H4 (cell line): ENCODE results near the gene DPYSL5. TPM values are rescaled to one million over a fixed set of nuclear protein-coding genes. Genes with fewer than 3 reads are reported as not detected.
A peak's percentile ranks its signal among the peaks of the same experiment; 100 is the strongest.

Experiments
- DNase-seq: peaks from one replicate; pipeline ENCODE4 v3.0.0-alpha.2; 2015; ENCODE audit warnings: low spot score
- total RNA-seq: library from RNA; depleted of rRNA; stranded (reverse); fragments of >200 nt; shearing (Covaris generic); gene quantifications from 2 replicates; pipeline ENCODE4 v1.2.3, GENCODE V29; 2014

DPYSL5 gene
- total RNA-seq, 1 experiment from 2014 or later: 5.0 TPM

- no peak for DNase-seq
These were observed 85.0 kb downstream of the DPYSL5 start for GRCh38 chr2:26932974-26933373.

GRCh38 chr2:26933431-26934334, 85.8 kb downstream of the DPYSL5 start:
- no peak for DNase-seq

- no peak for DNase-seq
These were observed 86.4 kb downstream of the DPYSL5 start for GRCh38 chr2:26934335-26934724.

DNA sequence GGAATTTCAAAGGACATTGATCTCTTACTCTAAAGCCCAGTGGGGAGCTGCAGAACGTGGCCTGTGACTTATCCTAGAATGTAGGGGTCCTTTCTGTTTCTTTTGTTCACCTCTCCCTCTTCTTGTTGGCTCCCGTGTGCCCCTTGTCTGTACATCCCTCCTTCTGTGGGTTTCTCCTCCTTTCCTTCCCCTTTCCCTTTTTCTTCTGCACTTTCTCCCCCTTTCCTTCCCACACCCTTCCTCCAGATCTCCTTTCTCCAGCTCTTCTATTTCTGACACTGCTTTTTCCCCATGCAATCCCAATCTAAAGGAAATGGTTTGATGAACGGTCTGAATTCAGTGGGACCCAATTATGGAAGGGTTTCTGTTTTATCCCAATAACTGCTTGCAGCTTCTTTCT, 87.1 kb downstream of the DPYSL5 start:
- no peak for DNase-seq

DNA sequence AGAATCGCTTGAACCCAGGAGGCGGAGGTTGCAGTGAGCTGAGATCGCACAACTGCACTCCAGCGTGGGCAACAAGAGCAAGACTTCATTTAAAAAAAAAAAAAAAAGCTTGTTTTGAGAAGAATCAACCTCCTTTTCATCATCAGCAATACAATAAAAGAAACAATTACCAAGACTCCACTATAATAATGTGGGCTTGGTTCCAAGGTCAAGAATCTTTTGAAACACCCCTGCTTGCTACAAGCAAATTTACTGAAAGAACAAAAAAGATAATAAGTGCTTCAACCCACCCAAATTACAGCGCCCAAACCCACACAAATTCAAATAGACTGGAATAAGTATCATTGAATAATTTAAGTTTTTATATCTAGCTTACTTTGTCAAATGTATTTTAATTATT, 88.9 kb downstream of the DPYSL5 start:
- no peak for DNase-seq

DNA sequence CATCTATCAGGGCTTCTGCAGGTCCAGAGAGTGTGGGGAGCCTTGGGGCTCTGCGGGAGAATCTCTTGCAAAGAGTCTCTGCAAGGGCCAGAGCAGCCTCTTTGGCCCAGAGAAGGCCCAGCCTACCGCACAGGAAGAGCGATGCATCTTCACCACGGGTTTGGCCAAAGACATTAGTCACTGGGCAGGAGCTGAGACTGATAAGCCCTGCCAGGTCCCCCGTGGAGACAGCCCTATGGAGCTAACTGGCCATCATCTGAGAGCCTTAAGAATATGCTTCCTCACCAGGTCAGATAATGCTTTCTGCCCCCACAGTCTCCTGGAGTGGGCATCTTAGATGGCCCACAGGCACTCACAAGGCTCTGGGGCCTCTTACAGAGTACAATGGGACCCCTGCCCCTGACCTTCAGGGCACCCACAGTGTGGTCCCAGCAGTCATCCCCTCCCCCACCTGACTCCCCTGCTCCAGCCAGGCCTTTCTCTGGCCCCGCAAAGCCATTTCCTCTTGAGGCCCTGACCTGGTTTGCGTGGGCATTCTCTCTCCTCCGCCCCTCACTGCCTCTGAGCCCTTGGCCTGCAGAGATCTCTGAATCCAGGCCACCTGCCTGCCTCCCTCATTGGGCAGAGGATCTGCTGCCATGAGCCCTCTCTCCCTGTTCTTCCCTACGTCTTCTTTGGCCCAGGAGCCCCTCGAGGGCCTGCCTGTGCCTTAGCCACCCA, 90.6 kb downstream of the DPYSL5 start:
- DNase-seq: no peak

- DNase-seq: no peak
These were observed 92.1 kb downstream of the DPYSL5 start for GRCh38 chr2:26940001-26940400.

GRCh38 chr2:26941486-26941885, 93.6 kb downstream of the DPYSL5 start:
- no peak for DNase-seq

- DNase-seq: peak; percentile 15
These were observed 94.8 kb downstream of the DPYSL5 start for GRCh38 chr2:26942543-26943295.

DNA sequence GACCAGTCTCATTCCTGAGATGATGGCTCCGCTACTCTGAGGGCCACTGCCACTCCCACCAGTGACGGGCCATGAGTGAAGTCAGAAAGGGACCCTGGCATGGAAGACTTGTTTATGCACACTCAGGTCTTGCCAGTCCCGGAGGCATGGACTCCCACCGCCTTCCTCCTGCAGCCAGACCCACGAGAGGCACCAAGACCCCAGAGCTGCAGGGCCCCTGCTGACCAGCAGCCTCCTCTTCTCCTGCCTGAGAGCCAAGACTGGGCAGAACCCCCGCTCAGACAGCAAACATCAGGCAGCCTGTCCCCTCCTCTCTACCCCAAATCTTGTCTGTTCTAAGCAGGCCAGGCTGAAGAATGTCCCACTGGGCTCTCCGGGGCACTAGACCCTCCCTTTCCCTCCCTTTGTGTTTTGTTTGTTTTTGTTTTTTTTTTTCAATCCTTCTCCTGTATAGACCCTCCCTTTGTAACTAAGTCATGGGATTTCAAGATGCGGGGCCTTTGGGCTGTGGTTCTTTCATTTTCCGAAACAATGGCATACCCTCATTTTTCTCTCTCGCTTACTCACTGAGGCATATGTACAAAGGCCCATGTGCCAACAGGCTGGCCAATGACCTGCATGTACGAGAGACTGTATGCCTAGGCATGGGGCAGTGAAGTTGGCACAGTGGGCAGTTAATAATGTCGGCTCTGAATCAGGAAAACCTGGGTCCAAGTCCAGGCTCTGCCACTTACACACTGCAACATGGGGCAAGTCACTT, 98.2 kb downstream of the DPYSL5 start:
- DNase-seq: no peak

DNA sequence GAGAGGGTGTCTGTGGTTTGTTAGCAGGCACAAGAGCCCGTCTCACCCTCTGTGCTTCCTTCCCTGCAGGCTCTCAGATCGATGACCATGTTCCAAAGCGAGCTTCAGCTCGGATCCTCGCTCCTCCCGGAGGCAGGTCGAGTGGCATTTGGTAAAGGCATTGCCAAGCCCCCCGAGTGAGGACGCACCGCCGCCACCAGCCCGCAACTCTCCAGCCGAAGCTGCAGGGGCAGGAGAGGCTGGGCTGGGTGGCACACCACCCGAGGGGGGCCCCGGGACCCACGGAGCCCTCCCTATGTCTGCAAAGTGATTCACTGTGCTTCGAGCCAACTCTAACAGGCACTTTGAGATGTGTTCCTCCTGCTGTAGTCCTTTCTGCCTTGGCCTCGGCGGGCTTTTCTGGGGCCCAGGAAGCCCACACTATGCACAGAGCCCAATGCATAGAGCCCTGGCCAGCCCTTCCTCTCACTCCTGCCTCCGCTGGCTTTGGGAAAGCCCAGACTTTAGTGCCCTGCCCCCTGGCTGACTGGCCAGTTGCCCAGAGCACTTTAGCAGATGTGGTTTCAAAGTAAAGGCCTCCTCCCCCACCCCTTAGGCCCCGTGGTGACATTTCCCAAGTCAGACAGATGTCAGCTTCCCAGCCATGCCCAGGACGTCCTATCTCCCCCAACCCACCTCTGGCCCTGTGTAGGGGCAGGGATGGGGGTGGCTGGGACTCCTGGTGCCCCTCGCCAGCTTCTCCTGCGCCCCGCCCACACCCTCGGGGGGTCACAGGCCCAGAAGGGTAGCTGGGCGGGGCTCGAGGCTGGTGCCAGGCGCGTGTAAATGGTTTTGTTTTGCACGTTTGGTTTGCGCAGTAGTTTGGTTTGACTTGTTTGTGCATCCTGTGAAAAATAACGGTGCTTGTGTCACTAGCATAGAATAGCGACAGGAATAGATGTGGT, 99.2 kb downstream of the DPYSL5 start:
- peak; percentile 63 for DNase-seq

- DNase-seq: no peak
These were observed 100.9 kb downstream of the DPYSL5 start for GRCh38 chr2:26948800-26949199.

DNA sequence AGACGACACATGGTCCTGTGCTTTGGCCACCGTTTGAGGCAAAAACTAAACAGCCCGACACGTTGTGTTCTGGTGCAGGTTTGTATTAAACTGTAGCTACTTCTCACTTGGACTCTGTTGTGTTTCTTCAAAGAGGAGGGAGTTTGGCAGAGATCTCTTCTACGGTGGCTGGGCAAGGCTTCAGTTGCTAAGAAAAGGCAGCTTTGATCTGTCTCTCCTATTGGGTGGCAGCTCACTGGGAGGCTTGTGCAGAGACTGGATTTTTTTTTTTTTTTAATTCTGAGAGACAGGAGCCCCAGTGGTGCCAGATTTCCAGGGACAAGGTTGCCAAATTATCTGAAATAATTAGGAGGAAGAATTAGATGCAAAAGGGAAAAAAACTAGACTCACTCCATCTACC, 102.3 kb downstream of the DPYSL5 start:
- DNase-seq: no peak

DNA sequence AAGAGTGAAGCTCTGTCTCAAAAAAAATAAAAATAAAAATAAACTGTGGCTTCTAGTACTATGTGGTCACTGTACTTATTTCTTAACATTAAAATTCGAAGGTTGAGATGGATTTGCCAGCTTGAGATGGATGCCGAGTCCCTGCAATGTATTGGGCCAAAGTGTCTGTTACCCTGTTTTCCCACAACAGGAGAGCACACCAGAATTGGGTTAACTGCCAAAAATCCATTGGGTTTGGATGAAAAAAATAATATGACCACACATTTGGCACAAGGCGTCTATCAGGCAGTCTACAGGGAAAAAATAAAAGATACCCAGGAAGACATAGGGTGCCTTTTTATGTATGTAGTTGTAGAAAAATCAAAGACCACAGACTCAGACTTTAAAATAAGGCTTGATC, 103.3 kb downstream of the DPYSL5 start:
- no peak for DNase-seq

DNA sequence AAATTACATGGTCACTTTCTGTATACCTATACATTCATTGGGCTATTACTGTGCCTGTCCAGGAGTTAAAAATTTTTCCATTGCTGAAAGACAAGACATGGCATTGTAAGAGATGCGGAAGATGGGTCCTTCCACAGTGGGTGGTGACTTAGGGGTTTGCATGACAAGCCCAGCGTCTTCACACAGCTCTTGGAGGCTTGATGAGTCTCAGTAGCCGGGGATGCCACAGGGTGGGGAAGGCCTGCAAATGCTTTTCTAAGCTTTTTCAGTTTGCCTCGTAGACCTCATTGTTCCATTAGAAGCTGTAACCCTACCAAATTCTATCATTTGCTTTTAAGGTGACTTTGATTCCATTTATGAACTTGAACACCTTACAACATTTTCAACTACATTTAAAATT, 104.4 kb downstream of the DPYSL5 start:
- DNase-seq: no peak

GRCh38 chr2:26954135-26954534, 106.2 kb downstream of the DPYSL5 start:
- DNase-seq: no peak

- no peak for DNase-seq
These were observed 109.1 kb downstream of the DPYSL5 start for GRCh38 chr2:26957041-26957440.

DNA sequence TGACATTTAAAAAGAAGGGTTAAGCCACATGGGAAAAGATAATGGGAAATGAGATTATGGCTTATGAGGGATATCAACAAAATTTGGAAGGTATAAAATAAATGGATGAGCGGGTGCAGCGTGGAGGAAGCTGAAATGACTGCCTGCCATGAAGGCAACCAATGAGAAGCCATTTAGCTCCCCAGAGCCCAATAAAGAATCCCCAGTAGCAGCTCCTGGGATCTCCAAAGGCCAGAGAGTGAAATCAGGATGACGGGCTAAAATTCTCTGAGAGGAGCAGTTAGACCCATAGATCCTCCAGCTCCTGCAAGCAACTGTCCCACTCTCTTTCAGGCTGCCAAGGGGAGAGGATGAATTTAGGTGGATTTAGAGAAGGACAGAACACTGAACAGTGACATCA, 109.6 kb downstream of the DPYSL5 start:
- DNase-seq: no peak

DNA sequence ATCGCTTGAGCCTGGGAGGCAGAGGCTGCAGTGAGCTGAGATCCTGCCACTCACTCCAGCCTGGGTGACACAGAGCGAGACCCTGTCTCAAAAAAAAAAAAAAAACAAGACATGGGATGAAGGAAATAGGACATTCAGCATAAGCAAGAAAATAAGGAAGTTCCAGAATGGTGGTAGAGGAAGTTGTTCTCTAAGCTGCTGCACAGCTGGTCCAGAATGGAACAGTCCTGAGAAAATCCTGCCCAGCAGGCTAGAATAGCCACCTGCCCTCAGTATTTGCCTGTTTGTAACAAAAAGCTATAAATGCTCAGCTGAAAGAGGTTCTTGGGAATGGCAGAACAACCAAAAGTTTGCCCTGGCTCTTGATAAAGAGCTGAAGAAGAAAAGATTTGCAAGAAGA, 111.4 kb downstream of the DPYSL5 start:
- DNase-seq: no peak

DNA sequence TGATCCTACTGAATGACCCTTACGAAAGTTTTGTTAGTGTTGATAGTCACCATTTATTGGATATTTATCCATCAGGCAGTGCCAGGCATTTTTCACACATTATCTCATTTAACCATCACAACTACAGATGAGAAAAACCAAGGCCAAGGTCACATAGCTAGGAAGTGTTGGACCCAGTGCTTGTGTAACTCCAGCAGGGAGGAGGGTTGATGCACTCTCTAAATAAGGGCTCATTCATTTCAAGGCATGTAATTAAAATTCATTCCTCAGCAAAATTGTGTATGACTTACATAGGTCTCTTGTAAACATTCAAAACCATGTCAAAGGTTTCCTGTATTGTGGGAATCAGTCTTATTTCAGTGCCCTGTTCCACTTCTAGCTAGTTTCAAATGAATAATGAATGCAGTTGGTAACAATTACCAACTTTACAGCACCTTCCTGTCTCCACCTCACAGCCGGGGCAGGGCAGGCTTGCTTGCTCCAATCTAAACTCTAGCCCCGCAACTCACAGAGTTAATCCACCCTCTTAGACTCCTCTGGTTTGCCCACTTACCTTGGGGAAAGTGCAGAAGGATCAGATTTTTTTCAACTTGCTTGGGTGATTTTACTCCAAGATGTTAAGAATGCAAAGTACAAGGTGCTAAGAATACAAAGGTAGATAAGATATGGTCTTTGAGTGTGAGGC, 116.7 kb downstream of the DPYSL5 start:
- DNase-seq: no peak
